ENCODE data around the gene KRTAP19-8. TPM values are rescaled to one million over a fixed set of nuclear protein-coding genes. Genes with fewer than 3 reads are reported as not detected.

KRTAP19-8 gene
- total RNA-seq, 4 donors from 2014 or later = not detected

DNA sequence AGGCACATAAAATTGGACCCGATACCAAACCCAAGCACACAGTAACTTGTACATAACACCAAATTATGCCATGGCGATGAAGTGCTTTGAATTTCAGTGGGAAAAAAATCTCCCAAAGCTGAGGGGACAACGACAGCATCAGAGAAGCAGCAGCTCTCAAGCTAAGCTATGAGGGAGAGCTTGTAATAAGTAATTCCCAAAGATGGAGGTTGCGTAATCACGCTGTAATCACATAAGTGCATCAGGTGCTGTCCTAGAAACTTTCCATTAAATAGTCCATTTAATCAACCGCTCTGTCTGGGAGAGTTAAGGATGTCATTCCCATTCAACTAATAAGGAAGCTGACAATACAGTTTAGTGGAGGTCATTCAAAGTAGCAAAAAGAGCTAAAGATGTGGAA, 37.6 kb upstream of the KRTAP19-8 start:
- no peak overlapping the region for H3K27ac ChIP-seq
- H3K27me3 ChIP-seq = no peaks in the 10 kb centered on the region
- no peaks in the 10 kb centered on the region for H3K4me1 ChIP-seq
- H3K9me3 ChIP-seq = no peaks in the 10 kb centered on the region
- DNase-seq = no peak
- no peaks in the 10 kb centered on the region for H3K36me3 ChIP-seq
- TF ChIP-seq, protein P1, sequence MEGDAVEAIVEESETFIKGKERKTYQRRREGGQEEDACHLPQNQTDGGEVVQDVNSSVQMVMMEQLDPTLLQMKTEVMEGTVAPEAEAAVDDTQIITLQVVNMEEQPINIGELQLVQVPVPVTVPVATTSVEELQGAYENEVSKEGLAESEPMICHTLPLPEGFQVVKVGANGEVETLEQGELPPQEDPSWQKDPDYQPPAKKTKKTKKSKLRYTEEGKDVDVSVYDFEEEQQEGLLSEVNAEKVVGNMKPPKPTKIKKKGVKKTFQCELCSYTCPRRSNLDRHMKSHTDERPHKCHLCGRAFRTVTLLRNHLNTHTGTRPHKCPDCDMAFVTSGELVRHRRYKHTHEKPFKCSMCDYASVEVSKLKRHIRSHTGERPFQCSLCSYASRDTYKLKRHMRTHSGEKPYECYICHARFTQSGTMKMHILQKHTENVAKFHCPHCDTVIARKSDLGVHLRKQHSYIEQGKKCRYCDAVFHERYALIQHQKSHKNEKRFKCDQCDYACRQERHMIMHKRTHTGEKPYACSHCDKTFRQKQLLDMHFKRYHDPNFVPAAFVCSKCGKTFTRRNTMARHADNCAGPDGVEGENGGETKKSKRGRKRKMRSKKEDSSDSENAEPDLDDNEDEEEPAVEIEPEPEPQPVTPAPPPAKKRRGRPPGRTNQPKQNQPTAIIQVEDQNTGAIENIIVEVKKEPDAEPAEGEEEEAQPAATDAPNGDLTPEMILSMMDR (IDR thresholded peaks at IDR 0.05) = no peak
- no peak for TF ChIP-seq POLR2A (IDR thresholded peaks at IDR 0.05)
- no peak overlapping the region for H3K4me3 ChIP-seq

DNA sequence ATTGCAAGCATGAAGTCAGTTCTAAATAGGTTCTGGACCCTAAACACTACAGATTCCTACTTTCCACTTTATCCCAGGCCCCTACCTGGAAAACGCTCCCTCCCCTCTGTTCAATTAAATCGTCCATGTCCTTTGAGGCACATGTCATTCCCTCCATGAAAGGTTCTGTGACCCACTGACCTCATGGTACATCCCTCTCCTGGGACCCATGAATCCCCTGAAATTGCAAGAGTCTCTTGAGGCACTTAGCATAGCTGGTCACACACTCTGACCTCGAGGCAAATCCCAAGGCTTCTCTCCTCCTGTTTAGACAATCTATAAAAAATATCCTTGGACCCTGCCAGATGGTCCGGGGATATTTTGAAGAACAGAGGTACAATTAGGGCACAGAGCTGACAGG, 34.3 kb upstream of the KRTAP19-8 start:
- Histone ChIP-seq H3K4me3 (no peak overlapping the region), H3K27ac (no peak overlapping the region), H3K9me3 (no peaks in the 10 kb centered on the region), H3K36me3 (no peaks in the 10 kb centered on the region), H3K27me3 (no peaks in the 10 kb centered on the region), H3K4me1 (no peaks in the 10 kb centered on the region)
- no peak for DNase-seq
- no peak for TF ChIP-seq POLR2A (IDR thresholded peaks at IDR 0.05)
- TF ChIP-seq, protein P1 (IDR thresholded peaks at IDR 0.05) = no peak

DNA sequence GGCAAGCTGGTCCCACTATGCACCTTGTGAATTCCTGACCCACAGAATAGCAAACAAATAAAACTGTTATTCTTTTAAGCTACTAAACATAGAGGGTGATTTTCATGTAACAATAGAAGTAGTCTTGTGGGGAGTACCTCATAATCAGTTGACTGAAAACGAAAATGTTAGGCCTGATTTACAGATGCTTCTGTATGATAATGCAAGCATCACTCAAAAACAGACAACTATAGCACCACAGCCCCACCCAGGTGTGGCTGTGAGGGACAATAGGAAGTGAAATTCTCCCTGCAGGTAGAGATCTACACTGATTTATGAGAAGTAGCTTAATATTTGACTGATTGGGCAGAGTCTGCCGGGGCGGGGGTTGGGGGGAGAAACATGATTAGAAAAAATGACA, 26.5 kb upstream of the KRTAP19-8 start:
- Histone ChIP-seq H3K27ac (no peak overlapping the region), H3K36me3 (no peaks in the 10 kb centered on the region), H3K27me3 (no peaks in the 10 kb centered on the region), H3K4me1 (no peaks in the 10 kb centered on the region), H3K4me3 (no peak overlapping the region), H3K9me3 (no peaks in the 10 kb centered on the region)
- no peak for TF ChIP-seq POLR2A (IDR thresholded peaks at IDR 0.05)
- TF ChIP-seq, protein P1 (IDR thresholded peaks at IDR 0.05) = no peak
- DNase-seq = no peak

DNA sequence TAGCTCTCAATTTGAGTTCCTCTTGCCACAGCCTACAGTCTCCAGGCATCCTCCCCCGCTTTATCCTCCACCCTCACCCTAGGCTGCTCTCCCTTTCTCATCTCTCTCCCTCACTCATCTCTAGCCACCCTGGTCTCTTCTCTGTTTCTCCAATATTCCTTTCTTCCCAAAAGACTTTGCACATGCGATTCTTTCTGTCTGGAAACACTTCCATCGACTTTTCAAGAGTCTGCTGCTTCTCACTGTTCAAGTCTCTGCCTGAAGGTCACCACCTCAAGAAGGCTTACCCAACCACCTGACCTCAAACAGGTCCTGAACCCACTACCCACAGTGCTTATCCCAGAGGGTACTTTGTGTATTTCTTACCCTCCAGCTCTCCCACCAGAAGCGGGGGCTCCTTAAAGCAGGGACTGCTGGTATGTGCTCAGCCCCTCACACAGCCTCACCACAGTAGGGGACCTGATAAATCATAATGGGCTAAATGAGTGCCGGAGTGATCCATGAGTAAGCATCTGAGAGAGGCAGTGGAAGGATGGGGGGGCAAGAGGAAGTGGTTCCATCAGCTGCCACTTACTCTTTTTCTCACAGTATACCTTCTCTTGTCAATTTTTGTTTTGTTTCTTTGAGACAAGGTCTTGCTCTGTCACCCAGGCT, 14.3 kb upstream of the KRTAP19-8 start:
- H3K27ac ChIP-seq = no peak overlapping the region
- H3K9me3 ChIP-seq = peaks cover 0 to 3% (median 0%) of the 10 kb centered on the region in 4 donors
- H3K4me1 ChIP-seq = no peaks in the 10 kb centered on the region
- DNase-seq = no peak
- H3K36me3 ChIP-seq = no peaks in the 10 kb centered on the region
- H3K27me3 ChIP-seq = no peaks in the 10 kb centered on the region
- H3K4me3 ChIP-seq = no peak overlapping the region
- TF ChIP-seq, protein P1 (IDR thresholded peaks at IDR 0.05) = no peak
- TF ChIP-seq POLR2A (IDR thresholded peaks at IDR 0.05) = no peak

DNA sequence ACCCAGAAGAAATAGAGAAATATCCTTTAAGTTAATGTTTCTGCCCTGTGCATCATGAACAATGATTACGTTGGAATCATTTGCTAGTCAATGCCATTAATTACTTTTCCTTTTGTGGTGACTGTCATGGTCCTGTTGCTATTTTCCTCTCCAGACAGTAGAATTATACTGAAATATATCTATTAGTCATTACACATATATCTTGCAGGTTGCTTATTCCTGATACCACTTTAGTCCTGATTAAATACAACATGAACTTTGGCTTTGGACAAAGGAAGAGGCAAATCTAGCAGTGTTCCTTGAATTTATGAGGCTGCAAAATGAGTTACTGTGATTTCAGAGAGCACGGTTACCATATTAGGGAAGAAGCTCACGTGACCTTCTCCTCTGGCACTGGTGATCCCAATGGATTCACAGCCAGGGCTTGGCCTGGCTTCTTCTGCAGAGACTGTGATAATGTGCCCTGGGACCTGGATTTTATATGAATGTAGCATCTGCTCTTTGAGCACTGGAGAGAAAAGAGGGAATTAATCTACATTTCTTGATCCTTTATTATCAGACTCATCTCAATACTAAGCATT, 12.4 kb upstream of the KRTAP19-8 start:
- TF ChIP-seq POLR2A (IDR thresholded peaks at IDR 0.05) = no peak
- TF ChIP-seq, protein P1 (IDR thresholded peaks at IDR 0.05) = no peak
- H3K9me3 ChIP-seq = peaks cover 0 to 3% (median 0%) of the 10 kb centered on the region in 4 donors
- no peak overlapping the region for H3K27ac ChIP-seq
- H3K4me3 ChIP-seq = no peak overlapping the region
- no peaks in the 10 kb centered on the region for H3K27me3 ChIP-seq
- H3K4me1 ChIP-seq = no peaks in the 10 kb centered on the region
- no peak for DNase-seq
- no peaks in the 10 kb centered on the region for H3K36me3 ChIP-seq

All from Peyer's patch (tissue), 4 donors.